SK-N-SH (cell line): Measurements from ENCODE around the gene NPAS3.

Experiments used
- CHD2 ChIP-seq: fragments of 150-350 bp; IDR thresholded peaks from 2 replicates; pipeline ENCODE4 v1.6.1; 2018; ENCODE audit warnings: low read length; ENCODE audit not compliant: partially characterized antibody
- CTCF ChIP-seq: fragments of 200-600 bp; sonication (generic); IDR thresholded peaks from 2 replicates; pipeline ENCODE4 v1.6.1; 2017; ENCODE audit warnings: antibody characterized with exemption, mild to moderate bottlenecking, moderate library complexity
- NFIC ChIP-seq: IDR thresholded peaks from 2 replicates; pipeline ENCODE4 v1.4.0; 2012; ENCODE audit warnings: borderline replicate concordance
- PBX3 ChIP-seq: IDR thresholded peaks from 2 replicates; pipeline ENCODE4; 2012
- TAF1 ChIP-seq: IDR thresholded peaks from 2 replicates; pipeline ENCODE4 v1.6.1; 2012; ENCODE audit warnings: low read depth, mild to moderate bottlenecking, low read length, moderate library complexity, borderline replicate concordance
- TF ChIP-seq, protein P1 (sequence below): IDR thresholded peaks from 2 replicates; pipeline ENCODE4 v1.6.1; 2012; ENCODE audit warnings: mild to moderate bottlenecking, low read depth, low read length, moderate library complexity

GRCh38 chr14:32993921-32994320 is 55.2 kb downstream of the NPAS3 start:
- no peak for TF ChIP-seq CTCF
- TF ChIP-seq PBX3: no peak
- TF ChIP-seq TAF1: no peak
- TF ChIP-seq, protein P1, sequence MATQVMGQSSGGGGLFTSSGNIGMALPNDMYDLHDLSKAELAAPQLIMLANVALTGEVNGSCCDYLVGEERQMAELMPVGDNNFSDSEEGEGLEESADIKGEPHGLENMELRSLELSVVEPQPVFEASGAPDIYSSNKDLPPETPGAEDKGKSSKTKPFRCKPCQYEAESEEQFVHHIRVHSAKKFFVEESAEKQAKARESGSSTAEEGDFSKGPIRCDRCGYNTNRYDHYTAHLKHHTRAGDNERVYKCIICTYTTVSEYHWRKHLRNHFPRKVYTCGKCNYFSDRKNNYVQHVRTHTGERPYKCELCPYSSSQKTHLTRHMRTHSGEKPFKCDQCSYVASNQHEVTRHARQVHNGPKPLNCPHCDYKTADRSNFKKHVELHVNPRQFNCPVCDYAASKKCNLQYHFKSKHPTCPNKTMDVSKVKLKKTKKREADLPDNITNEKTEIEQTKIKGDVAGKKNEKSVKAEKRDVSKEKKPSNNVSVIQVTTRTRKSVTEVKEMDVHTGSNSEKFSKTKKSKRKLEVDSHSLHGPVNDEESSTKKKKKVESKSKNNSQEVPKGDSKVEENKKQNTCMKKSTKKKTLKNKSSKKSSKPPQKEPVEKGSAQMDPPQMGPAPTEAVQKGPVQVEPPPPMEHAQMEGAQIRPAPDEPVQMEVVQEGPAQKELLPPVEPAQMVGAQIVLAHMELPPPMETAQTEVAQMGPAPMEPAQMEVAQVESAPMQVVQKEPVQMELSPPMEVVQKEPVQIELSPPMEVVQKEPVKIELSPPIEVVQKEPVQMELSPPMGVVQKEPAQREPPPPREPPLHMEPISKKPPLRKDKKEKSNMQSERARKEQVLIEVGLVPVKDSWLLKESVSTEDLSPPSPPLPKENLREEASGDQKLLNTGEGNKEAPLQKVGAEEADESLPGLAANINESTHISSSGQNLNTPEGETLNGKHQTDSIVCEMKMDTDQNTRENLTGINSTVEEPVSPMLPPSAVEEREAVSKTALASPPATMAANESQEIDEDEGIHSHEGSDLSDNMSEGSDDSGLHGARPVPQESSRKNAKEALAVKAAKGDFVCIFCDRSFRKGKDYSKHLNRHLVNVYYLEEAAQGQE: no peak
- TF ChIP-seq CHD2: no peak
- TF ChIP-seq NFIC: no peak
